ENCODE results near the gene JPH2.

Gene JPH2

DNA sequence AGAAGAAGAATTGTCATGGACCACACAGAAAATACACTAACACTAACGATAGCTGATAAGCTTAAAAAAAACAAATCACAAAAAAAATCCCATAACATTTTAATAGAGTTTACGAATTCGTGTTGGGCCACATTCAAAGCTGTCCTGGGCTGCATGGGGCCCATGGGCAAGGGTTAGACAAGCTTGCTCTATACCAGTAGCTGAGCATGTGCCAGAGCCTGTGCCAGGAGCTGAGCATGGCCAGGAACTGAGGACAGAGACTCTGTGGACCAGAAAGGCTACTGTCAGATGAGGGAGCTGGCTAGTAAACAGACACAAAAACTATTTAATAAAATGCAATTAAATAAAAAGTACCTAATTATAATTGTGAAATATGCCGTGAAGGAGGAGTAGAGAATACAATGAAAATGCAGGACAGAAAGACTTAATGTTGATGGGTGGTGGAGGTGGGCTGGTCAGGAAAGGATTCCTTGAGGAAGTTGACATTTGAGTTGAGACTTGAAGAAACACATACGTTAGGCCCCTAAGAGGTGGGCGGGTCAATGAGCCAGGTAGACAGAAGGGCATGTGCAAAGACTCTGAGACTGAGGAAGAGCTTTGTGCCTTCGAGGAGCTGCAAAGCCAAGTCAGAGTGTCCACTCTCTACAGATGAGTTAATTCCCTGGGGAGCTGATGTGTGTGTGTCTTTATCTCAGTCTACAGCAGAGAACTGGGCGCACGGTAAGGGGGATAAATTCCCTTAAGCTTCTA lies 66.1 kb downstream of the JPH2 start:
- no peak for DNase-seq

- no peak for DNase-seq
These were observed 68.6 kb downstream of the JPH2 start for GRCh38 chr20:44118185-44119033.

GRCh38 chr20:44117296-44118184 lies 69.4 kb downstream of the JPH2 start:
- no peak for DNase-seq

GRCh38 chr20:44115762-44116644 lies 71.0 kb downstream of the JPH2 start:
- no peak for DNase-seq

- DNase-seq, result no peak
These were observed 71.8 kb downstream of the JPH2 start for GRCh38 chr20:44115181-44115580.

- no peak for DNase-seq
These were observed 73.2 kb downstream of the JPH2 start for GRCh38 chr20:44113618-44114376.

- no peak for DNase-seq
These were observed 73.9 kb downstream of the JPH2 start for GRCh38 chr20:44112889-44113617.

- DNase-seq, result no peak
These were observed 74.5 kb downstream of the JPH2 start for GRCh38 chr20:44112456-44112855.

DNA sequence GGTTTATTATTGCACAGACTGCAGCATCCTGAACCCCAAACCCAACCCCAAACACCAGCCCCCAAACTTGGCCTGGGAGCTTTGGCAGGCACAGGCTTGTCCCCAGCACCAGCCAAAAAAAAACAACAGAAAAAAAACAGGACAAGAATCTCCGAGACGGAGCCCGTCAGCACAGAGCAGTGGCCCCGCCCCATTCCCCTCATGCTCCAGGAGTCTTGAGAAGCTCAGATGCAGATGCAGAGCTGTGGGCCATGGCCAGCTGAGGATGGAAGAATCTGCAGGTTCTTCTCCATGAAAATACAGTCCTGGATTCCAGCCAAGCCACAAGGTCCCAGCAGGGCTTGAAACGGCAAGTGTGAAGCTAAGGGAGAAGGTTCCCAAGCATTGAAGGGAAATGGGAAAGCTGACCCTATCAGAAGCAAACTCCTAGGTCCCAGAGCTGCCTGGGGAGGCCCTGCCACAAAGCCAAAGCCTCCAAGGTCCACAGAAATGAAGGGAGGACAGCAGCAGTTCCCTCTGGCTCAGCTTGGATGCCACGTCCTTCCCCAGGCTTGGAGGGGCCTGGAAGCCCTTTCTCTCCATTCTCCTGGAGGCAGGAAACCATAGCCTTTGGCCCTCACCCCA lies 75.2 kb downstream of the JPH2 start:
- DNase-seq, result no peak

DNA sequence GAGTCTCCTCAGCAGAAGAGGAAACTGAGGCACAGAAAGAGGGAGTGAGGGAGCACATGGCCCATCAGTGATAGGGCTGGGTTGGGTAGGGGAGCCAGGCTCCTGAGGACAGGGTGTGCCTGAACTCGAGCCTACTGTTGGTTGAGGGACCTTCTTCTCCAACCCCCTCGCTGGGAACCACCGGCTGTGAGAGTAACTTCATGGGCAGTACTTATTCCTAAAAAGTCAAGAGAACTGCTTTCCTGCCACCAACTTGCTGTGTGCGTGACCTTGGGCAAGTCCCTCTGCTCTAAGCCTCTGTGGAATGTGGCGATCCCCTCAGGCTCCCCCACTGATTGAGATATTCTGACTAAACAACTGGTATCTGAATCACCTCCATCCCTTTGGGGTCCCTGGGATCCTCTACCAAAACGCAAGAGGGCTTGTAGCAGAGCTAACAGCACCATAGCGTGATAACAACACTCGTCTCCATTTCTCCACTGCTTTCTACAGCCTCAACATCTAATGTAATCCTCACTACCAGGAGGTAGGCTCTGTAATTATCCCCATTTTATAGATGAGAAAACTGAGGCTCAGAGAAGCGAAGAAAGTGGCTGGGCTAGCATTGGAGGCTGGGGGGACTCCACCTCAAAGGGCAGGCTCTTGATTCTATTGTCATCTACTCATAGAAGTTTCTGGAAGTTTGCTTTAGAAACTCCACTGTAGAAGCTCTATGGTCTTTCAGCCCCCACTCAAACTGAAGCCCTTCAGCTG lies 76.0 kb downstream of the JPH2 start:
- DNase-seq, result no peak

- DNase-seq, result no peak
These were observed 77.0 kb downstream of the JPH2 start for GRCh38 chr20:44109951-44110361.

DNA sequence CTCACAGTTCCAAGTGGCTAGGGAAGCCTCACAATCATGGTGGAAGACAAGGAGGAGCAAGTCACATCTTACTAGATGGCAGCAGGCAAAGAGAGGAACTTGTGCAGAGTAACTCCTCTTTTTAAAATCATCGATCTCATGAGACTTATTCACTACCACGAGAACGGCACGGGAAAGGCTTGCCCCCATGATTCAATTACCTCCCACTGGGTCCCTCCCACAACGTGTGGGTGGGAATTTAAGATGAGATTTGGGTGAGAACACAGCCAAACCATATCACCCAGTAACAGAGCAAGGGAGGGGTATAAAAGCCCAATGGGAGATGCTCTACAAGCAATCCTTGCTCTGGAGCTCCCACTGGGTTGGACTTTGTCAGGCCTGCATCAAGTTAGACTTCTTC lies 80.4 kb downstream of the JPH2 start:
- no peak for DNase-seq

DNA sequence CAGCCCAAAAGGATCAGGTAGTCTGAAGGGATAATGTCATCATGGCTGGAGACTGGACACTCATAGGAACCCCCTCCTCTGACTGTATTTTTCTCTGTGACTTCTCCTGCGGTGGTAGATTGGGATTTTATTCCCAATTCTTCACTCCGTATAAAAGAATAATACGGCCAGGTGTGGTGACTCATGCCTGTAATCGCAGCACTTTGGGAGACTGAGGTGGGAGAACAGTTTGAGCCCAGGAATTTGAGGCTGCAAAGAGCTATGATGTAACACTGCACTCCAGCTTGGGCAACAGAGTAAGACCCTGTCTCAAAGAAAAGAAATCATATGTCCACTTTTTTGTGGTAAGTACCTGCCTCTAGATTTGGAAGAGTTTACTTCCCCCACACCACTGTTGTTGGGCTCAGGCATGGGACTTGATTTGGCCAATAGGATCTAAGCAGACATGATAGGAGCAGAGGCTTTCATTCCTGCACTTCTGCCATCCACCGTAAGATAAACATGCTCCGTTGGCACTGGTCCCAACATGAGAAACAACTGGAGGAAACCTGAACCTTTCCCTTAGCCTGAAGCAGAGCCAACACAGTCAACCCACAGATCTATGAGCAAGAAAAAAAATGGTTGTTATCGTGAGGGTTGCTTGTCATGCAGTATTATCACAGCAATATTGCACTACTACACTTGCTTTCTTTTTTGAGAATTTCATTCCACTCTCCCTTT lies 82.0 kb downstream of the JPH2 start:
- peak; percentile 77 for DNase-seq

GRCh38 chr20:44102582-44102981 lies 84.4 kb downstream of the JPH2 start:
- DNase-seq, result no peak

DNA sequence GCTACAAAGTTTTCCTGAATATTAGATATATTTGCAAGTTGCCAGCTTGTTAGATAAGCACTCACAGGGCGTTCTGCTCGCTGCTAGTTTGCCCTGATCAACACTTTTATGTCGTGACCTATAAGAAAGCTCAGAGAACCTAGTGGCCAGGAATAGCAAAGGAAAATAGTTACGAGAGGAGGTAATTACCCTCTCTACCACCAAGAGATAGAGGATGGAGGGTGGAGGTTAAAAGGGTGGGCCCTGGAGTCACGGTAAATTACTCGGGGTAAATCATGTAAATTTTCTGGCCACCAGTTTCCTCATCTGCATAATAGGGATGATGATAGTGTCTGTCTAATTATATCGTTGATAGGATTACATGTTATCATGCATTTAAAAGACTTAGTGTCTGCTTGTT lies 87.2 kb downstream of the JPH2 start:
- DNase-seq, result no peak

GRCh38 chr20:44098657-44099056 lies 88.3 kb downstream of the JPH2 start:
- no peak for DNase-seq

DNA sequence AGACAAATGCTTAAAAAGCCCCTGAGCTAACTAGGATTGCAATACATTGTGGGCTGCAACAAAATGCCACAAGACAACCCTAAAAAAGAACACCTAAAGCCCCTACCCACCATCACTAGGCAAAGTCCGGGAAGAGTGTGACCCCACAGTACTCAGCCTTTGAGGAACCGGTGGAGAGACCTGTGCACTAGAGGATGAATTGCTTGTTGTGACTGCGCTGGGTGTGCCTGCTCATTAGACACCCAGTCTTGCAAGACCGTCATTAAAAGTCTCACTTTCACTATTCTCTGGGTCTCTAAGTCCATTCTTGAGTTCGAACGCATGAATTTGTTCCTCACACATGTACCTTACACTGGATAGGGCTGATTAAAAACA lies 88.7 kb downstream of the JPH2 start:
- no peak for DNase-seq

DNA sequence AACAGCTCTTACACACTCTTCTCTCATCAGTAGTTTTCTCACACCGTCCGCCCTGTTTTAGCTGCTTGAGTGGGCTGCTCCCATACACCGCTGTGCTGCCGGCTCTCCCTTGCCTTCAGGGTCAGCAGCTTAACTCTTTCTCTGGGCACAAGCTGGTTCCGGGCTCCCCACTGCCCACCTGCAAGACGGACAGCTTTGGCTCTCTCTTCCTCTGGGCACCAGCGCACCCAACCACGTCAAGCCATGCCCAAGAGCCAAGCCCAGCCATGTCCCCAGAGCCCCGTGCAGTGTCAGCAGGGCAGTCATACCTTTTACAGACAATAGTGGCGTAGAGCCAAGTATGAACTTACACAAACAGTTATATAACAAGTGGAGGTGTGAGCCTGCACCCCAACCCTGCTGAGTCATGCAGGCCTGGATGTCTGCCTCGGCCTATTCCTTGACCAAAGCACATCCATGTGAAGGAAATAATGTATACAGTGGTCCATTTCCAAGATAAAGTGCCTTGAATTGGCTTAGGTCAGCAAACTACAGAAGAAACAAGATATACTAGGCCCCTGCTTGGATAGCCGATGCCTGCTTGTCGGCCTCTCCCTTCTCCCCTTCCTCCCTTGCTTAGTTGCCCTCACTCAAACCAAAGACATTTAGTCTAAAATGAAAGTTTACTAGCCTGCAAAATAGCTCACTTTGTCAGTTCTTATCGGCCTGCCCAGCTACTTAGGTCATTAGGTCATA lies 89.3 kb downstream of the JPH2 start:
- no peak for DNase-seq

Data from NCI-H1105 treated with DMSO at 0.1 percent for 48 hours (cell line).